ENCODE measurements around the gene ZNF691.

Gene ZNF691

DNA sequence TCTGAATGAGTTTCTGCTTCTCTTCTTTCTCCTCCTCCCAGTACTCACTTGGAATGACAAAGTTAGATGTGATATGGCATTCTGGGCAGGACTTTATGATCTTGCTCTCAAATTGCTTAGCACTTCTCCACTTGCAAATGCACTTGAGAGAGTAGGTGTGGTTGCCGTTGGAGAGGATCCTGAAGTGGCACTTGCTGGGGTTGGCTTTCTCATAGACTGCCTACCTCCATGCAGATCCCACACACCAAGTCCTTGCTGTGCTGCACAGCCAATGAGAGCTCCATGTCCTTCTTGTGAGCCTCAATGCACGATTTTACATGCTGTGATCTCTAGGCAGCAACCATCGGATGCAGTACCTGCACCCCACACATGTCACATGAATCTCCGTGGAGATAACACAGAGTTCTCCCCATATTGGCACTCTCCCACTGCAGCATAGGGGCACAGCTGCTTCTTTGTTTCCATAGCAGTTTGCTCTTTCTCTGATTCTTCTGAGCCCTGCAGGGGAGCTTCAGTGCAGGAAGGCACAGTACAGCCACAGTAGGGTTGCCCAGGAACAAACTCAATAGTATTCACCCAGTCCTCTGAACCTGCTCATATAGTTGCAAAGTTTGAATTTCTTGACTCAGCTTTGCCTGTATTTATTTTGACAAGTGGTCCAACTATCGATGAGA lies 45.2 kb downstream of the ZNF691 start:
- TF ChIP-seq, protein P1, sequence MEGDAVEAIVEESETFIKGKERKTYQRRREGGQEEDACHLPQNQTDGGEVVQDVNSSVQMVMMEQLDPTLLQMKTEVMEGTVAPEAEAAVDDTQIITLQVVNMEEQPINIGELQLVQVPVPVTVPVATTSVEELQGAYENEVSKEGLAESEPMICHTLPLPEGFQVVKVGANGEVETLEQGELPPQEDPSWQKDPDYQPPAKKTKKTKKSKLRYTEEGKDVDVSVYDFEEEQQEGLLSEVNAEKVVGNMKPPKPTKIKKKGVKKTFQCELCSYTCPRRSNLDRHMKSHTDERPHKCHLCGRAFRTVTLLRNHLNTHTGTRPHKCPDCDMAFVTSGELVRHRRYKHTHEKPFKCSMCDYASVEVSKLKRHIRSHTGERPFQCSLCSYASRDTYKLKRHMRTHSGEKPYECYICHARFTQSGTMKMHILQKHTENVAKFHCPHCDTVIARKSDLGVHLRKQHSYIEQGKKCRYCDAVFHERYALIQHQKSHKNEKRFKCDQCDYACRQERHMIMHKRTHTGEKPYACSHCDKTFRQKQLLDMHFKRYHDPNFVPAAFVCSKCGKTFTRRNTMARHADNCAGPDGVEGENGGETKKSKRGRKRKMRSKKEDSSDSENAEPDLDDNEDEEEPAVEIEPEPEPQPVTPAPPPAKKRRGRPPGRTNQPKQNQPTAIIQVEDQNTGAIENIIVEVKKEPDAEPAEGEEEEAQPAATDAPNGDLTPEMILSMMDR (IDR thresholded peaks at IDR 0.05): no peak
